Fibroblast of upper back skin (primary cell): Measurements from ENCODE around the gene HOXA1.
A peak's percentile ranks its signal among the peaks of the same experiment; 100 is the strongest.

ENCODE experiments used
- DNase-seq: peaks from one replicate; pipeline ENCODE4 v3.0.0-alpha.2; 2013

Gene HOXA1

GRCh38 chr7:27116031-27116961 is 20.5 kb upstream of the HOXA1 start:
- no peak for DNase-seq

DNA sequence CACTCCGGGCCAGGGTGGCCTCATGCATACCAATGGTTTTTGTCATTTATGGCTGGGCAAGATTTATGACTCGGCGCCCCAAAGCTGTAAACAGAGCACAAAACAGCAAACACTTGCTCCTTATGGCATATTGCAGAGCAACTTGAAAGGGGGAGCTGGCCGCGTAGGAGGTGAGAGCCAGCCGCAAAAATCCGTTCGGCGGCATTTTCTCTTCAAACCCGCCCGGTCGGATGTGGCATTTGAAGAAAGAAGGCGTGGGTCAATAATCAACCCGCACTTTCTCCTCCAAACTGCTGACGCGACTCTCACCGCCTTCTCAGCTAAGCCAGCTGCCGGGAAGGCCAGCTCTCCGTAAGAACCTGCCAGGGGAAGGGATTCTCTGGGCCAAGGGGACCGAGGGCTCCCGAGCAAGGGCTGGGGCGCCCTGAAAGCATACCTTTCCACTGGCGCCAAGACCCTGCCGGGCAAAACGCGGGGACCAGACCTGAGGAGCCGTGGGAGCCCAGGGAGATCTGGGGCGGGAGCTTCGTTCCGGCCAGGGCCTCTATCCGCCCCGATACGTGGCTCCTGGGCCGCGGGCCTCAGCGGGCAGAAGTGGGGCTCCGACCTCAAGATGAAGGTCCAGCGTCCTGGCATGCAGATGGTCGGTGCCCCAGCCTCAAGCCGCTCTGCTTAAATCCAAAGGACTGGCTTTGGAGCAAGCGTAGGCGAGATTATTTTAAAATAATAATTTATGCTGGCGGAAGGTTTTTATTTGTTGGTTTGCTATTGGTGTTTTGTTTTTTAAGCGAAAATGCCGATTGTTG is 19.6 kb upstream of the HOXA1 start:
- DNase-seq = peak; percentile 47

DNA sequence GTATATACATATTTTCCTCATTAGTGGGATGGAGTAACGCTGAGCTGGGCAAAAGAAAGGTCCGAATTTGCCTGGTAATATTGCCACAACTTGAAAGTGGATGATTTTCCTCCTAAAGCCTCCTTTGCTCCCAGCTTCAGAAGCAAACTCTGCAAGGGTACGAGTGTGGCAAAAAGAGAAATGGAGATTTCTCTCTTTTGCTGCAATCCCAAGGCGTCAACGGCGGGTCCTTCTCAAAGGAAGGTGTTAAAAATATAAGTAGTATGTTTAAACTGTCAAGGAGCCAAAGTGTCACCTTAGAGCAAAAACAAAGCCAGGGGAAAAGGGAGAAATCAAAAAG is 19.1 kb upstream of the HOXA1 start:
- no peak for DNase-seq

GRCh38 chr7:27113991-27114769 is 18.4 kb upstream of the HOXA1 start:
- DNase-seq = peak; percentile 65

- peak; percentile 86 for DNase-seq
These were observed 17.5 kb upstream of the HOXA1 start for GRCh38 chr7:27112955-27113949.

DNA sequence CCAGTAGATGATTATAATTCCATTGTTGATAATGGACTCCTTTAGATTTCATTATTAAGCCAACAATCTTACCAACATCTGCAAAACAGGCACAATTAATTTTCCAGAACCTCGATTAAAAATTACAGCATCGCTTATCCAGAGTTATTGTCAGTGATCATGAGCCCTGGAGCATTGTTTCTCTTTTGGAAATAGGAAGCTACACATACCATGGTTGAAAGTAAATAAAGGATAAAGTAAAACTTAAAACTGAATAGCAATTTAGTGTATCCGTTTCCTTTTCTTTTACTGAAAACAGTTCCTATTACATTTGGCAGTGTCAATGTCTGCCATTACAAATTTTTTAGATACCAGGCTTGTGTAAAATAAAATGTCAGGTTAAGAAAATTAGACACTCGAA is 16.6 kb upstream of the HOXA1 start:
- DNase-seq = no peak

DNA sequence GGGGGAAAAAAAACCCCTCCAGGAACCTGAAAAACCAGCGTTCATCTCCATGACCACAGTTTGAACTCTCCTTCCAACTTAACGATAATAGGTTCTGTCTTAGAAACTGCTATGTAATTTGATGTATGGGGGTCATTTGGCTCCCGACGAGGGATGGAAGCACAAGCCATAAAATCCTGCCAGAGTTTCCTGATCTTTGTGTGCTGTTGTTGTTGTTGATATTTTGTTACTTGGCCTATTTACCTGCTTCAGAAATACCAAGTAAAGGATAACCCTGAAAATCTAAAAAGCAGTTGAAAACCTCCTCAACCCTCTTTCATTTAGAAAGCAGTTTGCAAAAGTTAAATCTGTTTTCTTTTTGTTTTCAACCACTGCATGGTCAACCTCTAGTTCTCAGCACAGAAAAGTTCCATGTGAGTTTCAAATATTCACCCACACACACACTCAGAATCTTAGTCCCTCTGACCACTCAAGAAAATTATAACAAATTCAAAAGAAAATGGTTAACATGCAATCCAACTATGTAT is 16.0 kb upstream of the HOXA1 start:
- DNase-seq = no peak

DNA sequence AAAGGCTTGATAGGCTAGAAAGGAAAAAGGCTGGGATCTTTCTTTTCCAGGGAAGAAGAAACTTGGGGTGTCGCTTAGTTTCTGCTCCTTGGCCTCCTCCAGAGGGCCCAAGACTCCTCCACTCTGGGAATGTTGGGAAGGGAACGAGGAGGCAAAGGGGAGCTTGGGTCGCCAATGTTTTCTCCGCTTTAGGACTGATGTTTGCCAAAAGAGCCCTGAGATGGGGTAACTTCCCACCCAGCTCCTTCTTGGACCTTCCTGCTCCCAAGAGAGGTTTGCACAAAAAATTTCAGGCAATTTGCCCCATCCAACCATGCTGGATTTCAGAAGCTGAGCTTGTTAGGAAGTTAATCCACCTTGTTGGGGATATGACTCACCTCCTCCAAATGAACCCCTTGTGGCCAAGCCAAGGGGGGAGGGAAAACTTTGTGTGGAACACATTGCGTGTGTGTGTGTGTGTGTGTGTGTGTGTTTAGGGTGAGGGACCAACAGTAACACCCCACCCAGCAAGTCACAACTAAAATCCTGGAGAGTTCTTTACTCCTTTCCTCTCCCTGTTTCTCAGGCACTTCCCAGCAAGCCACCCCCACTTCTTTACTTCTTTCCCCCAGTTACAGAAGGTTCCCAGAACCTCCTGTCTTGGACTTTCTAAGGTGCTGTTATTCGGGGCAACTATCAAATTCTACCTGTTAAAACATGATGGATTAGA is 15.4 kb upstream of the HOXA1 start:
- peak; percentile 91 for DNase-seq

- peak; percentile 92 for DNase-seq
These were observed 14.6 kb upstream of the HOXA1 start for GRCh38 chr7:27110186-27111031.

GRCh38 chr7:27109466-27110185 is 13.8 kb upstream of the HOXA1 start:
- no peak for DNase-seq

GRCh38 chr7:27108390-27109127 is 12.8 kb upstream of the HOXA1 start:
- peak; percentile 48 for DNase-seq

DNA sequence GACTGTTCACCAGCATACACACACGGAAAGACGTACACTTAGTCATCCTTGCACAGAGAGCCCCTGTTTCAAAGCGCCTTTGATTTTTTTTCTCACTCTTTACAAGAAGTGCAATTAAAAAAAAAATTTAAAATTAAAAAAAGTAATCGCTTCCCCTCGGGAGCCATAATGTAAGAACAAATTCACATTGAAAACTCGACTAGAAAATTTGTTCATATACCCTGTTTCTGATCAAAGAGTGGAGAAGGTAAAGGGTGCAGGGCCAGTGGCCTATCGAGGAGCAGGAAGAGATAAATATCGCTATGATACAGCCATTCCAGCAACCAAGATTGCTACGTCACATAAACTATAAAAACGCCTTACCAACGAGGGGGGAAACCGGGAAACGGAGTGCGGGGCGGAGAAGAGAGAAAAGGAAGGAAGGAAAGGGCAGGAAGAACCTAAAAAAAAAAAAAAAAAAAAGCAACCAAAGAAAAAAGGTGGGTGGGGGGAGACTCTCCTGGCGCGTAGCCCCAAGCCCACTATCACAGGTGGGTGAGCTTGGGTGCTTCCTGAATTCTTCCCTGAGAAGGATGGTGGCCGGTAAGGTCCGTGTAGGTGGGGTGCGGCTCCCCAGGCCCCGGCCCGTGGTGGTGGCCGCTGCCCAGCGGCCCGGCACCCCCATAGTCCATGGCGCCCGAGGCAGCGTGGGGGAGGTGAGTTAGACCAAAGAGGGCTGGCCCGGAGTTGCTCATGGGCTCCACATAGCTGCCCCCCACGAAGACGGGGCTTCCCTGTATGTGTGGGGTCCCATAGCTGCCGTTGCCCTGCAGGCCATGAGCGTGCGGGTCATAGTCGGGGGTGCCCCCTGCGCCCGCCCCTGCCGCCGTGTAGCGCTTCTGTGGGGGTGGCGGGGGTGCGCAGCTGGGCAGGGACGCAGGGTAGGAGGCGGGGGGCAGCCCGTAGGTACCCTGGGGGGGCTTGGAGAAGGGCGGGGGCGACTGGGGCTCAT is 11.9 kb upstream of the HOXA1 start:
- DNase-seq = no peak

- DNase-seq = no peak
These were observed 11.1 kb upstream of the HOXA1 start for GRCh38 chr7:27106901-27107240.

DNA sequence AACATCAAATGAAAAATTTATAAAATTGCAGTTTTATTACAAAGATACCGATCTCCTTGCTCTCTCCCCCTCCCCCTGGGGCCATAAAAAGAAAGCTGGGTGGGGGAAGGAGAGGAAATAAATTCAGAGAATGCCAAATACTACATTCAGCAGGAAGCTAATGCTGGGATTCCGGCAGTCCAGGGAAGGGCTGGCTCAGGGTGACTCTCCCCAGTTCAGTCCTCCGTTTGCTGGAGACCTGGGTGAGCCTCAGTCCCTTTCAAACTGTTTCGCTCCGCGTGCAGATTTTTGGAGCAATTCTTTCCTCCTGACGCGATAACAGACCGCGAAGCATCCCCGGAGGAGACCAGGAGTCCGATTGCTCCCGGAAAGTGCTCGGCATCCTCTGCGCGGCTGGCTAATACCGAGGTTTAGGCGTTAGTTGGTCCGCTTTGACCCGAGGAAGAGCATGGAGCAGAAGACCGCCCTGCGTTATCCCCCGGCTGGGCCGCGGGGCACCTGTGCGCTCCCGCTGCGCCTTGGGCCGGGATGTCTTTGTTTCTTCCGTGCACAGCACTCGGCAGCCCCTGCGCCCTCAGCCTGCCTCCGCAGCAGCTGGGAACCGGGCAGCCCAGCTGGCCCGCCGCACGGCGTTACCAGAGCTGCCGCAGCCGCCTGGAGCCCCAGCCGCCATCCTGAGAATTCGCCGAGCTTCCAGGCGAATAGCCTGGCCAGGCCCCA is 10.5 kb upstream of the HOXA1 start:
- no peak for DNase-seq

DNA sequence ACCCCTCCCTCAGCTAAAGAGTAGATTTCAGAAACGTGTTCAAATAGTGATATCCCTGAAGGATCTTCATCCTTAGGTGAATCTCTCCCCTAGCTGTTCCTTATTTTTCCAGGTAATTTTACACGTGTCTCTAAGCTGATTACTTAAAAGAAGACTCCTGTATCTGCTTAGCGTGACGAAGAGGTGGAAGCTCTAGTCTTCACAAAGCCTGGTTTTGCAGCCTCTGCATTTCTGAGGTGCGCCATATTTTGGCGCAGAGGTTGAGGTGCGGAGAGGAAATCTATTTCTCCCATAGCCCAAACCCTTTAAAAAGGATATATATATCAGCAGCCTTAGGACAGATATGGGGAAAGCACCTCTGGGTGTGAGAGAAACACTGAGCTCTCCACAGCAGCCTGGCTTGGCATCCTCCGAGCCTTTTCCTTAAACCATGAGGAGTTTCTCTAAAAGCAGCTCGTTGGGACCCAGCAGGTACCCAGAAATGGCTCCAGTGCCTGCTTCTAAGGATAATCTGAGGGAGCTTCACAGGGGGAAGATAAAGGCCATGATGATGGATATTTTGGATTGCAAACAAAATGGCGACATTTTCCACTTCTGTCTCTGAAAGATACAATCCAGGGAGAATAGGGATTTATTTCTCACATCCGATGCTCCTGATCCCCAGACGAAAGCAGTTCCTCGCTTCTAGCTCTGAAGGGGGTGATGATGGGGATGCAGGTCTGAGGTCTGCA is 9.7 kb upstream of the HOXA1 start:
- no peak for DNase-seq
